H9 (cell line): Measurements from ENCODE around the gene ZNF618. TPM values are rescaled to one million over a fixed set of nuclear protein-coding genes. Genes with fewer than 3 reads are reported as not detected.
A peak's percentile ranks its signal among the peaks of the same experiment; 100 is the strongest.

ENCODE experiments used
- DNase-seq: peaks from one replicate; pipeline ENCODE4 v3.0.0-alpha.2; 2017
- H2AFZ ChIP-seq: one replicate; pipeline ENCODE4 v1.6.1; 2013; ENCODE audit warnings: mild to moderate bottlenecking, low read length, control low read depth, moderate library complexity
- H2AK5ac ChIP-seq: 2 replicates; pipeline ENCODE4 v1.6.1; 2013; ENCODE audit warnings: low read length, control low read depth, mixed read lengths; ENCODE audit not compliant: insufficient read length
- H2BK120ac ChIP-seq: one replicate; pipeline ENCODE4 v1.6.1; 2013; ENCODE audit warnings: low read depth, mild to moderate bottlenecking, low read length, control low read depth, inconsistent platforms; ENCODE audit not compliant: poor library complexity, severe bottlenecking
- H2BK12ac ChIP-seq: 2 replicates; pipeline ENCODE4 v1.6.1; 2013; ENCODE audit warnings: low read length, control low read depth, mixed read lengths, low read depth; ENCODE audit not compliant: insufficient read length
- H2BK15ac ChIP-seq: 2 replicates; pipeline ENCODE4 v1.6.1; 2013; ENCODE audit warnings: low read depth, low read length, control low read depth
- H2BK20ac ChIP-seq: one replicate; pipeline ENCODE4 v1.6.1; 2013; ENCODE audit warnings: low read depth, mild to moderate bottlenecking, low read length, control low read depth, inconsistent platforms; ENCODE audit not compliant: poor library complexity, severe bottlenecking
- H2BK5ac ChIP-seq: 2 replicates; pipeline ENCODE4 v1.6.1; 2013; ENCODE audit warnings: low read length, control low read depth, mixed read lengths; ENCODE audit not compliant: insufficient read length
- H3K14ac ChIP-seq: 2 replicates; pipeline ENCODE4 v1.6.1; 2013; ENCODE audit warnings: low read length, control low read depth; ENCODE audit not compliant: insufficient read depth
- H3K18ac ChIP-seq: 2 replicates; pipeline ENCODE4 v1.6.1; 2013; ENCODE audit warnings: low read depth, mild to moderate bottlenecking, mixed read lengths, low read length, control low read depth; ENCODE audit not compliant: insufficient read length
- H3K23ac ChIP-seq: 2 replicates; pipeline ENCODE4 v1.6.1; 2013; ENCODE audit warnings: low read length, control low read depth, mixed read lengths, low read depth; ENCODE audit not compliant: insufficient read length
- H3K23me2 ChIP-seq: 2 replicates; pipeline ENCODE4 v1.6.1; 2013; ENCODE audit warnings: low read depth, mild to moderate bottlenecking, mixed read lengths, low read length, control low read depth; ENCODE audit not compliant: insufficient read length, poor library complexity, severe bottlenecking
- H3K27ac ChIP-seq: 2 replicates; pipeline ENCODE4 v1.5.1; 2013; ENCODE audit warnings: low read length, control low read depth, mixed read lengths, low read depth; ENCODE audit not compliant: insufficient read length
- H3K27me3 ChIP-seq: 2 replicates; pipeline ENCODE4 v1.6.1; 2013; ENCODE audit warnings: low read length, control low read depth, inconsistent platforms; ENCODE audit not compliant: insufficient read depth
- H3K4ac ChIP-seq: 2 replicates; pipeline ENCODE4 v1.6.1; 2013; ENCODE audit warnings: low read depth, mild to moderate bottlenecking, control low read depth, inconsistent platforms, low read length, moderate library complexity
- H3K4me1 ChIP-seq: 2 replicates; pipeline ENCODE4 v1.6.1; 2013; ENCODE audit warnings: low read length, control low read depth, inconsistent platforms; ENCODE audit not compliant: insufficient read depth
- H3K4me2 ChIP-seq: 2 replicates; pipeline ENCODE4 v1.6.1; 2013; ENCODE audit warnings: low read length, control low read depth, mixed read lengths; ENCODE audit not compliant: insufficient read length, insufficient read depth
- H3K56ac ChIP-seq: 2 replicates; pipeline ENCODE4 v1.6.1; 2013; ENCODE audit warnings: low read depth, mild to moderate bottlenecking, mixed read lengths, low read length, control low read depth; ENCODE audit not compliant: insufficient read length
- H3K79me1 ChIP-seq: 2 replicates; pipeline ENCODE4 v1.6.1; 2013; ENCODE audit warnings: low read depth, mild to moderate bottlenecking, moderate library complexity, low read length, control low read depth, inconsistent platforms; ENCODE audit not compliant: insufficient read depth, poor library complexity, severe bottlenecking
- H3K79me2 ChIP-seq: 2 replicates; pipeline ENCODE4 v1.6.1; 2013; ENCODE audit warnings: low read length, control low read depth, inconsistent platforms; ENCODE audit not compliant: insufficient read depth
- H3K9ac ChIP-seq: 2 replicates; pipeline ENCODE4 v1.6.1; 2013; ENCODE audit warnings: low read length, control low read depth, mixed read lengths; ENCODE audit not compliant: insufficient read length; ENCODE audit errors: extremely low read depth
- H3K9me3 ChIP-seq: one replicate; pipeline ENCODE4 v1.6.1; 2013; ENCODE audit warnings: low read depth, low read length, inconsistent platforms; ENCODE audit not compliant: control insufficient read depth
- H3T11ph ChIP-seq: one replicate; pipeline ENCODE4 v1.6.1; 2013; ENCODE audit warnings: mild to moderate bottlenecking, low read length, control low read depth, inconsistent platforms
- H4K20me1 ChIP-seq: one replicate; pipeline ENCODE4 v1.6.1; 2013; ENCODE audit not compliant: control insufficient read depth, insufficient read length, insufficient read depth
- H4K5ac ChIP-seq: 2 replicates; pipeline ENCODE4 v1.6.1; 2013; ENCODE audit warnings: low read depth, mild to moderate bottlenecking, mixed read lengths, low read length, control low read depth; ENCODE audit not compliant: insufficient read length
- H4K8ac ChIP-seq: replicated peaks from 2 replicates; pipeline ENCODE4 v1.6.1; 2013; ENCODE audit warnings: low read length, control low read depth, mixed read lengths, low read depth; ENCODE audit not compliant: insufficient read length
- H4K91ac ChIP-seq: 2 replicates; pipeline ENCODE4 v1.6.1; 2013; ENCODE audit warnings: low read depth, mild to moderate bottlenecking, moderate library complexity, mixed read lengths, low read length, control low read depth; ENCODE audit not compliant: insufficient read length
- H3K27ac Mint-ChIP-seq, 3 experiments: 2 replicates in 2 of 3; 3 replicates in 1 of 3; pipeline ENCODE4 v1.8.0; 2020 to 2021; ENCODE audit warnings: mixed read lengths in 3 of 3, mild to moderate bottlenecking in 1 of 3, moderate library complexity in 1 of 3
- H3K27me3 Mint-ChIP-seq: 2 replicates; pipeline ENCODE4 v1.8.0; 2021; ENCODE audit warnings: low read depth, mild to moderate bottlenecking, moderate library complexity, mixed read lengths
- H3K36me3 Mint-ChIP-seq, 3 experiments: 2 replicates in 2 of 3; 3 replicates in 1 of 3; pipeline ENCODE4 v1.8.0; 2020 to 2021; ENCODE audit warnings: low read depth in 3 of 3, mixed read lengths in 3 of 3; ENCODE audit not compliant: insufficient read depth in 1 of 3
- H3K4me1 Mint-ChIP-seq, 2 experiments: 2 replicates each; pipeline ENCODE4 v1.8.0; 2020; ENCODE audit warnings: mixed read lengths in 2 of 2
- H3K4me3 Mint-ChIP-seq, 2 experiments: 2 replicates in 1 of 2; 3 replicates in 1 of 2; pipeline ENCODE4 v1.8.0; 2020 to 2021; ENCODE audit warnings: mild to moderate bottlenecking in 2 of 2, mixed read lengths in 2 of 2, moderate library complexity in 1 of 2
- H3K9me3 Mint-ChIP-seq, 2 experiments: 2 replicates in 1 of 2; 3 replicates in 1 of 2; pipeline ENCODE4 v1.8.0; 2020; ENCODE audit warnings: mild to moderate bottlenecking in 2 of 2, mixed read lengths in 2 of 2, moderate library complexity in 1 of 2
- CTCF ChIP-seq: fragments of 200-600 bp; sonication (generic); conservative IDR thresholded peaks from 3 replicates; pipeline ENCODE4 v1.8.0; 2021; ENCODE audit warnings: antibody characterized with exemption, mild to moderate bottlenecking
- WGBS: extraction: QIAGEN DNeasy Blood & Tissue Kit; methylation state at CpG from one replicate; pipeline ENCODE4 v1.1.7; 2013; ENCODE audit warnings: missing lambda C conversion rate, low lambda C conversion rate, mixed read lengths; ENCODE audit not compliant: insufficient read length; ENCODE audit errors: extremely low coverage; 5-methylcytosine and 5-hydroxymethylcytosine counted together
- total RNA-seq: library from RNA; stranded (reverse); gene quantifications from 2 replicates; pipeline ENCODE4 v1.2.1, GENCODE V29; 2021

The ZNF618 gene
- total RNA-seq, 1 experiment from 2014 or later, result 13.6 TPM

- Histone ChIP-seq H3K23me2 (no peaks in the 10 kb centered on the region), H3K79me1 (no peaks in the 10 kb centered on the region), H2BK15ac (no peak overlapping the region), H3K9ac (no peak overlapping the region), H2BK120ac (no peak overlapping the region), H3K79me2 (no peaks in the 10 kb centered on the region; the same call in 1 of the 2 replicates), H3K27ac (no peak overlapping the region), H2AFZ (no peak overlapping the region), H3K23ac (no peak overlapping the region), H2AK5ac (no peak overlapping the region), H4K20me1 (no peaks in the 10 kb centered on the region), H3T11ph (no peak overlapping the region), H3K14ac (no peak overlapping the region), H4K5ac (no peak overlapping the region), H2BK12ac (no peak overlapping the region), H4K8ac (no peak overlapping the region), H2BK5ac (no peak overlapping the region), H4K91ac (no peak overlapping the region), H3K27me3 (no peaks in the 10 kb centered on the region), H3K4me2 (no peak overlapping the region), H3K18ac (no peak overlapping the region), H3K4me1 (no peaks in the 10 kb centered on the region; the same call in 1 of the 2 replicates), H2BK20ac (no peak overlapping the region), H3K56ac (no peak overlapping the region), H3K4ac (no peak overlapping the region), H3K9me3 (no peaks in the 10 kb centered on the region)
- Mint-ChIP-seq H3K27ac (peak overlapping the region in 2 of 3 experiments; percentile 21 to 60; a peak in 4 of 7 replicates), H3K27me3 (no peaks in the 10 kb centered on the region), H3K4me1 (peaks cover 7 to 12% of the 10 kb centered on the region in 2 experiments), H3K36me3 (peaks cover 0 to 26% (median 4%) of the 10 kb centered on the region in 3 experiments; a peak in 4 of 7 replicates), H3K9me3 (peaks cover 0 to 2% of the 10 kb centered on the region in 2 experiments; a peak in 1 of 5 replicates), H3K4me3 (no peak overlapping the region; a peak in 1 of 5 replicates)
- no peak for TF ChIP-seq CTCF
- DNase-seq, result peak; percentile 25
- WGBS, result no CpG with 5 or more reads among the region's 17 CpGs
Measured at GRCh38 chr9:113901221-113901688, 25.1 kb downstream of the ZNF618 start.
